PC-3 (cell line): ENCODE measurements around the gene EED.

Experiments
- EZH2 ChIP-seq: fragments of 300-600 bp; sonication (generic); IDR thresholded peaks from one replicate; pipeline ENCODE4 v1.6.1; 2017; ENCODE audit warnings: antibody characterized with exemption, mild to moderate bottlenecking, low read length; ENCODE audit not compliant: unreplicated experiment
- EZH2phosphoT487 ChIP-seq: fragments of 300-600 bp; sonication (generic); IDR thresholded peaks from 2 replicates; pipeline ENCODE4 v1.6.1; 2018; ENCODE audit warnings: mild to moderate bottlenecking, antibody characterized with exemption, low read length, borderline replicate concordance
- TF ChIP-seq, protein P1 (sequence below): fragments of 300-600 bp; sonication (generic); conservative IDR thresholded peaks from 2 replicates; pipeline ENCODE4 v1.5.1; 2017; ENCODE audit warnings: antibody characterized with exemption, low read depth, mild to moderate bottlenecking, low read length

GRCh38 chr11:86241956-86242535, 2.5 kb upstream of the EED start:
- TF ChIP-seq EZH2phosphoT487 (no peak), EZH2 (no peak)
- TF ChIP-seq, protein P1, sequence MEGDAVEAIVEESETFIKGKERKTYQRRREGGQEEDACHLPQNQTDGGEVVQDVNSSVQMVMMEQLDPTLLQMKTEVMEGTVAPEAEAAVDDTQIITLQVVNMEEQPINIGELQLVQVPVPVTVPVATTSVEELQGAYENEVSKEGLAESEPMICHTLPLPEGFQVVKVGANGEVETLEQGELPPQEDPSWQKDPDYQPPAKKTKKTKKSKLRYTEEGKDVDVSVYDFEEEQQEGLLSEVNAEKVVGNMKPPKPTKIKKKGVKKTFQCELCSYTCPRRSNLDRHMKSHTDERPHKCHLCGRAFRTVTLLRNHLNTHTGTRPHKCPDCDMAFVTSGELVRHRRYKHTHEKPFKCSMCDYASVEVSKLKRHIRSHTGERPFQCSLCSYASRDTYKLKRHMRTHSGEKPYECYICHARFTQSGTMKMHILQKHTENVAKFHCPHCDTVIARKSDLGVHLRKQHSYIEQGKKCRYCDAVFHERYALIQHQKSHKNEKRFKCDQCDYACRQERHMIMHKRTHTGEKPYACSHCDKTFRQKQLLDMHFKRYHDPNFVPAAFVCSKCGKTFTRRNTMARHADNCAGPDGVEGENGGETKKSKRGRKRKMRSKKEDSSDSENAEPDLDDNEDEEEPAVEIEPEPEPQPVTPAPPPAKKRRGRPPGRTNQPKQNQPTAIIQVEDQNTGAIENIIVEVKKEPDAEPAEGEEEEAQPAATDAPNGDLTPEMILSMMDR = no peak
